Liver (tissue), 3 donors: ENCODE measurements around the gene LSM14B.
"Not testable (repeated sequence)": the region's sequence is repeated elsewhere in the genome, so short reads cannot be mapped to it uniquely, and the experiment has no call there.

Experiments used
- CTCF ChIP-seq: fragments of 150-350 bp; IDR thresholded peaks from 2 replicates; pipeline ENCODE4 v1.5.1; 2017; ENCODE audit warnings: improper control_type of control experiment, low read depth, low read length; ENCODE audit not compliant: missing input control
- EGR1 ChIP-seq, 2 donors: IDR thresholded peaks; 2 replicates each; pipeline ENCODE4 v1.6.1; 2016 to 2018; ENCODE audit warnings: antibody characterized with exemption in 2 of 2, low read depth in 2 of 2
- FOXA2 ChIP-seq: IDR thresholded peaks from 2 replicates; pipeline ENCODE4 v1.6.1; 2016; ENCODE audit warnings: antibody characterized with exemption
- GABPA ChIP-seq, 2 donors: IDR thresholded peaks in 1 of 2; conservative IDR thresholded peaks in 1 of 2; 2 replicates each; pipeline ENCODE4 v1.6.1; 2016; ENCODE audit warnings: antibody characterized with exemption in 2 of 2, mild to moderate bottlenecking in 1 of 2, moderate library complexity in 1 of 2
- JUND ChIP-seq, 2 donors: IDR thresholded peaks; 2 replicates each; pipeline ENCODE4 v1.6.1; 2016; ENCODE audit warnings: antibody characterized with exemption in 2 of 2
- RAD21 ChIP-seq, 2 donors: IDR thresholded peaks; 2 replicates each; pipeline ENCODE4 v1.6.1; 2016; ENCODE audit warnings: antibody characterized with exemption in 2 of 2, mild to moderate bottlenecking in 2 of 2
- REST ChIP-seq: IDR thresholded peaks from 2 replicates; pipeline ENCODE4 v1.6.1; 2016; ENCODE audit warnings: antibody characterized with exemption, mild to moderate bottlenecking
- SP1 ChIP-seq: IDR thresholded peaks from 2 replicates; pipeline ENCODE4 v1.6.1; 2018; ENCODE audit warnings: antibody characterized with exemption, mild to moderate bottlenecking
- TAF1 ChIP-seq: conservative IDR thresholded peaks from 2 replicates; pipeline ENCODE4 v1.6.1; 2016; ENCODE audit warnings: antibody characterized with exemption, mild to moderate bottlenecking
- YY1 ChIP-seq: IDR thresholded peaks from 2 replicates; pipeline ENCODE4 v1.6.1; 2016; ENCODE audit warnings: antibody characterized with exemption, mild to moderate bottlenecking
- donor health status: healthy.
- donor health status: healthy.

- TF ChIP-seq CTCF; FOXA2; RAD21 (IDR thresholded peaks at IDR 0.05); TAF1; GABPA (IDR thresholded peaks at IDR 0.05 in 1 of 2, conservative IDR thresholded peaks at IDR 0.05 in 1 of 2); JUND (IDR thresholded peaks at IDR 0.05); EGR1 (IDR thresholded peaks at IDR 0.05; ENCODE audit: low read depth in 2 of 2); YY1; REST; SP1: not testable (repeated sequence)
Measured at GRCh38 chr20:62115800-62116407, 6.4 kb upstream of the LSM14B start.
